Trophoblast cell (in vitro differentiated cells and primary cell): ENCODE data around the gene ZBTB7C.

Experiments
- DNase-seq, 2 donors: peaks; one replicate each; pipeline ENCODE4 v3.0.0-alpha.2; 2016
- H2AFZ ChIP-seq: 2 replicates; pipeline ENCODE4 v1.6.1; 2013; ENCODE audit warnings: low read length, moderate library complexity, mild to moderate bottlenecking; ENCODE audit not compliant: insufficient read depth, poor library complexity
- H2AK5ac ChIP-seq: 2 replicates; pipeline ENCODE4 v1.6.1; 2013; ENCODE audit warnings: mild to moderate bottlenecking, low read length
- H2BK120ac ChIP-seq: 2 replicates; pipeline ENCODE4 v1.6.1; 2013; ENCODE audit warnings: low read length, mild to moderate bottlenecking, moderate library complexity; ENCODE audit not compliant: insufficient read depth, poor library complexity
- H2BK12ac ChIP-seq: 2 replicates; pipeline ENCODE4 v1.6.1; 2013; ENCODE audit warnings: mild to moderate bottlenecking, low read length, moderate library complexity
- H2BK5ac ChIP-seq: 2 replicates; pipeline ENCODE4 v1.6.1; 2013; ENCODE audit warnings: low read length, low read depth, moderate library complexity, mild to moderate bottlenecking; ENCODE audit not compliant: poor library complexity
- H3K14ac ChIP-seq: 2 replicates; pipeline ENCODE4 v1.6.1; 2013; ENCODE audit warnings: mild to moderate bottlenecking, low read length
- H3K18ac ChIP-seq: 2 replicates; pipeline ENCODE4 v1.6.1; 2013; ENCODE audit warnings: mild to moderate bottlenecking, low read length
- H3K23ac ChIP-seq: 2 replicates; pipeline ENCODE4 v1.6.1; 2013; ENCODE audit warnings: low read length
- H3K27ac ChIP-seq: 2 replicates; pipeline ENCODE4 v1.5.1; 2013; ENCODE audit warnings: low read depth, mild to moderate bottlenecking, inconsistent platforms, low read length, moderate library complexity
- H3K27me3 ChIP-seq: 2 replicates; pipeline ENCODE4 v1.6.1; 2013; ENCODE audit warnings: inconsistent platforms, mild to moderate bottlenecking, low read length, moderate library complexity; ENCODE audit not compliant: insufficient read depth
- H3K36me3 ChIP-seq, 2 experiments: 1 replicate in 1 of 2; 2 replicates in 1 of 2; pipeline ENCODE4 v1.6.1; 2013; ENCODE audit warnings: low read length in 2 of 2, mild to moderate bottlenecking in 2 of 2, moderate library complexity in 1 of 2; ENCODE audit not compliant: insufficient read depth in 2 of 2, control insufficient read depth in 1 of 2
- H3K4ac ChIP-seq: 2 replicates; pipeline ENCODE4 v1.6.1; 2013; ENCODE audit warnings: low read depth, mild to moderate bottlenecking, low read length, moderate library complexity
- H3K4me1 ChIP-seq, 2 experiments: 1 replicate in 1 of 2; 2 replicates in 1 of 2; pipeline ENCODE4 v1.6.1; 2013; ENCODE audit warnings: low read length in 2 of 2, mild to moderate bottlenecking in 2 of 2, moderate library complexity in 1 of 2; ENCODE audit not compliant: insufficient read depth in 2 of 2, control insufficient read depth in 1 of 2
- H3K4me2 ChIP-seq: 2 replicates; pipeline ENCODE4 v1.6.1; 2013; ENCODE audit warnings: inconsistent platforms, mild to moderate bottlenecking, low read length, moderate library complexity
- H3K4me3 ChIP-seq: 2 replicates; pipeline ENCODE4 v1.5.1; 2013; ENCODE audit warnings: mild to moderate bottlenecking, low read depth, low read length, inconsistent platforms
- H3K79me1 ChIP-seq: one replicate; pipeline ENCODE4 v1.6.1; 2013; ENCODE audit warnings: low read length
- H3K79me2 ChIP-seq: 2 replicates; pipeline ENCODE4 v1.6.1; 2013; ENCODE audit warnings: low read length, mild to moderate bottlenecking; ENCODE audit not compliant: control insufficient read depth, insufficient read depth, poor library complexity
- H3K9ac ChIP-seq: 2 replicates; pipeline ENCODE4 v1.6.1; 2013; ENCODE audit warnings: mild to moderate bottlenecking, low read length
- H3K9me3 ChIP-seq: 2 replicates; pipeline ENCODE4 v1.6.1; 2013; ENCODE audit warnings: low read depth, mild to moderate bottlenecking, control low read depth, inconsistent platforms, low read length; ENCODE audit not compliant: insufficient read depth
- H4K12ac ChIP-seq: 2 replicates; pipeline ENCODE4 v1.6.1; 2013; ENCODE audit warnings: low read depth, mild to moderate bottlenecking, low read length, moderate library complexity
- H4K8ac ChIP-seq: 2 replicates; pipeline ENCODE4 v1.6.1; 2013; ENCODE audit warnings: low read depth, mild to moderate bottlenecking, low read length, moderate library complexity
- H4K91ac ChIP-seq: one replicate; pipeline ENCODE4 v1.6.1; 2013; ENCODE audit warnings: low read depth, mild to moderate bottlenecking, low read length, moderate library complexity
- WGBS: extraction: QIAGEN DNeasy Blood & Tissue Kit; methylation state at CpG from one replicate; pipeline ENCODE4 v1.1.7; 2013; ENCODE audit warnings: missing lambda C conversion rate; ENCODE audit not compliant: insufficient read length, insufficient coverage; ENCODE audit errors: extremely low coverage; 5-methylcytosine and 5-hydroxymethylcytosine counted together

ZBTB7C gene

DNA sequence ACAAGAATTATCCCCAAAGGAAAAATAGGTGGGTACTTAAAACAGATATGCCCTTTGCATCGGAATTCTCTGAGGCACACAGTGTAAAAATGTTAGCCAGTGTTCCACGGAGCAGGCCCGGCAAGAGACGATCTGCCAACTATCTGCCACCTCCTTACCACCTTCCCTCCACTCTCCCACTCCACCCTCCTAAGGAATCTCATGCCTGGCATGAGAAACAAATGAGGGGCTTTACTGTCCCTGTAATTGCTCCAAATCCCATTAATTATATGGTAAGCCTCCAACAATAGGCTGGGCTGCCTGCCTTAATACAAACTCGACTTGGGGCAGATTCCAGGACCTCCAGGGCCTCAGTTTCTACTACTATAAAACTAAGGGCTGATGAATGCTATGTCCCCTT lies 102.3 kb downstream of the ZBTB7C start:
- H3K79me2 ChIP-seq = no peaks in the 10 kb centered on the region
- H4K12ac ChIP-seq = no peak overlapping the region
- WGBS = no CpG with 5 or more reads among the region's 5 CpGs

DNA sequence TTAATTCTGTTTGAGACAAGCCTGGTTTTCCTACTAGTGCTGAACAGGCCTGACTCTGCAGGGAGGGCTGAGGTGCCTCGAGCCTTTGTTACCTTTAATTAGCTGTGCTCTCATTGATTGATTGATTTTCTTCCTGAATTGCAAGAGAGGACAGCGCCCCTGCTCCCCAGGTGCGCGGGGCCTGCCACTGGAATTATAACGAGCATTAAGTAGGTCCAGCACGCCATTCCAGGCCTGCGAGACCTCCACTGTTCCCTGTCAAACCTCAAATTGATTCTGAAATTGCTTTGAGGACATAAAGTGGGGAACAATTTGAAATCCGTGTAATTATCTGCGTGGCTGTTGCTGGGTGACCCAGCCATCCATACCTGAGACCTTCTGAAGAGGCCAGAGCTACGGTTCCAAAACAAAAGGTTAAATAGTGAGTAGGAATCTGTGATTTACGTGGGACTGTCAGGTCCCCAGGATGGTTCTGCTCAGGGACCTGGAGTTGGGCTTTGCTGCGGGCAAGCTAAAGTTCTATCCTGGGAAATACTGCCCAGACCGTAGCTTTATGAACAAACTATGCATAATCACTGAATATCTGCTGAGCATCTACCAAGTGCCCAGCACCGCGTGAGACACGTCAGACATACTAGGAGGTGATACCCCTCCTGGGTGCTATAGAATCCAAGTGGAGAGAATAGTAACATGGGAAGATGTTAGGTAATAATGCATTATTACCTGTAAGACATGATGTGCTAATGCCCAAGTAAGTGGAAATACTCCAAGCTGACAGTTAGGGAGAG lies 104.1 kb downstream of the ZBTB7C start:
- peaks cover 12 to 19% of the 10 kb centered on the region in 2 experiments for H3K4me1 ChIP-seq
- no peak overlapping the region for H3K23ac ChIP-seq
- H2BK5ac ChIP-seq = no peak overlapping the region
- H3K4me2 ChIP-seq = no peak overlapping the region
- H2AFZ ChIP-seq = no peak overlapping the region
- no peaks in the 10 kb centered on the region for H3K27me3 ChIP-seq
- no peak overlapping the region for H4K8ac ChIP-seq
- no peaks in the 10 kb centered on the region for H3K79me2 ChIP-seq
- no peak for DNase-seq
- H4K91ac ChIP-seq = no peak overlapping the region
- no peak overlapping the region for H3K27ac ChIP-seq
- no peak overlapping the region for H4K12ac ChIP-seq
- H3K79me1 ChIP-seq = peaks cover 5% of the 10 kb centered on the region
- no peaks in the 10 kb centered on the region for H3K36me3 ChIP-seq
- no peak overlapping the region for H2BK12ac ChIP-seq
- H3K9ac ChIP-seq = no peak overlapping the region
- H3K14ac ChIP-seq = no peak overlapping the region
- H2AK5ac ChIP-seq = no peak overlapping the region
- H2BK120ac ChIP-seq = no peak overlapping the region
- no peak overlapping the region for H3K4me3 ChIP-seq
- H3K18ac ChIP-seq = no peak overlapping the region
- H3K9me3 ChIP-seq = no peaks in the 10 kb centered on the region
- H3K4ac ChIP-seq = no peak overlapping the region
- no CpG with 5 or more reads among the region's 16 CpGs for WGBS

More for the DNA sequence above, 102.3 kb downstream of the ZBTB7C start:
- Histone ChIP-seq H4K91ac (no peak overlapping the region), H2AK5ac (no peak overlapping the region), H3K9ac (no peak overlapping the region), H4K8ac (no peak overlapping the region), H2BK5ac (no peak overlapping the region), H3K14ac (no peak overlapping the region), H3K4me1 (peaks cover 8 to 12% of the 10 kb centered on the region in 2 experiments), H3K23ac (no peak overlapping the region), H2AFZ (no peak overlapping the region), H3K4me2 (no peak overlapping the region), H2BK120ac (no peak overlapping the region), H3K18ac (no peak overlapping the region), H2BK12ac (no peak overlapping the region), H3K79me1 (peaks cover 2% of the 10 kb centered on the region), H3K27ac (no peak overlapping the region), H3K4me3 (no peak overlapping the region), H3K4ac (no peak overlapping the region), H3K9me3 (no peaks in the 10 kb centered on the region), H3K36me3 (no peaks in the 10 kb centered on the region), H3K27me3 (no peaks in the 10 kb centered on the region)
- DNase-seq = no peak

DNA sequence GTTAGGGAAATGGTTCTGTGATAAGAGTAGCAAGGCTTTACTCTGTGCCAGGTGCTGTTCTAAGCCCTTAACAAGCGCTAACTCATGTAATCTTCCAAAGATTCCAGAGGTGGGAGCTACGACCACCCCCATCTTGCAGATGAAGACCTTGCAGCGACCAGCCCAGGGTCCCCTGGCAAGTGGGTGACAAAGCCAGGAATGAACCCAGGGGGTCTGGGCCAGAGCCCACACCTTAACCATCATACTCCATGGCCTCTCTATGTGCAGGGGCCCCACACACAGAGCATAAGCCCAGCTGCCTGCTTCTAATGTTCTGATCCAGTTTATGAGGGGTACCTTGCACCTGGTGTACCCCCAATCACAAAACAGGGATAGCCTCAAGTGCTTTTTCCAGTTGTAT lies 105.3 kb downstream of the ZBTB7C start:
- Histone ChIP-seq H4K12ac (no peak overlapping the region), H3K4ac (no peak overlapping the region), H3K4me3 (no peak overlapping the region), H3K27me3 (no peaks in the 10 kb centered on the region), H2AFZ (no peak overlapping the region), H3K23ac (no peak overlapping the region), H2AK5ac (no peak overlapping the region), H4K91ac (no peak overlapping the region), H2BK120ac (no peak overlapping the region), H3K14ac (no peak overlapping the region), H3K18ac (no peak overlapping the region), H3K4me2 (no peak overlapping the region), H3K79me1 (peaks cover 5% of the 10 kb centered on the region), H3K79me2 (no peaks in the 10 kb centered on the region), H4K8ac (no peak overlapping the region), H2BK5ac (no peak overlapping the region), H3K9ac (no peak overlapping the region), H2BK12ac (no peak overlapping the region), H3K9me3 (no peaks in the 10 kb centered on the region), H3K4me1 (peaks cover 12 to 17% of the 10 kb centered on the region in 2 experiments), H3K27ac (no peak overlapping the region), H3K36me3 (no peaks in the 10 kb centered on the region)
- whole genome bisulfite sequencing = no CpG with 5 or more reads among the region's 3 CpGs
- DNase-seq = no peak

DNA sequence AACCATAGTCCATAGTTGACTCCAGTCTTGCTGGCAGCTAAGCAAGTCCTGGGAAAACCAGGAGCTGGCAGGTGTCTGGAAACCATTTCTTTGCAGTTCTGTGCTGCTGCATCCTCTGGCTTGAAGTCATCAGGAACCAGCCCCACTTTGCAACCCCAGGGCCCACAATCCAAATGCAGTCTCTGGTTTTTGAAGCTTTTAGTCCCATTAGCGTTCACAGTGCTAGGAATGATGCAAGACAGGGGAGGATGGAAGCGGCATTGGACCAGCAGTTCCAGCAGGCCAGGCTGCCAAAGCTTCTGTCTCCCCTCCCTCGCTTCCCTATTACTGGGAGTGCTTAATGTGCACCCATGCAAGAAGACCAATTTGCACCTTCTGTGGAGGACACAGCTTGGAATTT lies 106.4 kb downstream of the ZBTB7C start:
- H3K79me1 ChIP-seq = peaks cover 3% of the 10 kb centered on the region

More for the DNA sequence above, 106.4 kb downstream of the ZBTB7C start:
- Histone ChIP-seq H3K4me2 (no peak overlapping the region), H2BK12ac (no peak overlapping the region), H3K14ac (no peak overlapping the region), H4K12ac (no peak overlapping the region), H3K23ac (no peak overlapping the region), H3K27ac (no peak overlapping the region), H3K4me1 (peaks cover 4 to 7% of the 10 kb centered on the region in 2 experiments), H2BK5ac (no peak overlapping the region), H3K9ac (no peak overlapping the region), H2AFZ (no peak overlapping the region), H4K91ac (no peak overlapping the region), H3K27me3 (no peaks in the 10 kb centered on the region), H3K9me3 (no peaks in the 10 kb centered on the region), H4K8ac (no peak overlapping the region), H3K4ac (no peak overlapping the region), H3K36me3 (no peaks in the 10 kb centered on the region), H2BK120ac (no peak overlapping the region), H3K79me2 (no peaks in the 10 kb centered on the region), H2AK5ac (no peak overlapping the region), H3K4me3 (no peak overlapping the region), H3K18ac (no peak overlapping the region)
- no CpG with 5 or more reads among the region's 3 CpGs for WGBS
- no peak for DNase-seq
